ENCODE results near the gene ADAMTS9. TPM values are rescaled to one million over a fixed set of nuclear protein-coding genes. Genes with fewer than 3 reads are reported as not detected.

The ADAMTS9 gene
- total RNA-seq, 1 experiment from 2014 or later, result 0.46 TPM

GRCh38 chr3:64496786-64497490, 190.9 kb downstream of the ADAMTS9 start:
- Histone ChIP-seq H3K14ac (ENCODE audit: insufficient read depth, low read length) (no peak overlapping the region), H3K27me3 (ENCODE audit: insufficient read depth, low read length) (no peaks in the 10 kb centered on the region), H3K56ac (ENCODE audit: insufficient read length, low read depth, low read length) (no peak overlapping the region), H4K20me1 (ENCODE audit: control insufficient read depth, insufficient read depth, insufficient read length) (no peaks in the 10 kb centered on the region), H2AK5ac (ENCODE audit: insufficient read length, low read length) (no peak overlapping the region), H4K91ac (ENCODE audit: insufficient read length, low read depth, low read length) (no peak overlapping the region), H3K27ac (ENCODE audit: insufficient read length, low read depth, low read length) (no peak overlapping the region), H3K4me2 (ENCODE audit: insufficient read depth, insufficient read length, low read length) (no peak overlapping the region), H4K8ac (replicated peaks; ENCODE audit: insufficient read length, low read depth, low read length) (no peak overlapping the region), H2BK20ac (ENCODE audit: low read depth, low read length, poor library complexity, severe bottlenecking) (no peak overlapping the region), H3K9me3 (ENCODE audit: control insufficient read depth, low read depth, low read length) (no peaks in the 10 kb centered on the region), H2BK12ac (ENCODE audit: insufficient read length, low read depth, low read length) (no peak overlapping the region), H2AFZ (ENCODE audit: low read length) (no peak overlapping the region), H4K5ac (ENCODE audit: insufficient read length, low read depth, low read length) (no peak overlapping the region), H3K23ac (ENCODE audit: insufficient read length, low read depth, low read length) (no peak overlapping the region), H3K9ac (ENCODE audit: extremely low read depth, insufficient read length, low read length) (no peak overlapping the region), H2BK120ac (ENCODE audit: low read depth, low read length, poor library complexity, severe bottlenecking) (no peak overlapping the region), H3T11ph (ENCODE audit: low read length) (no peak overlapping the region), H2BK15ac (ENCODE audit: low read depth, low read length) (no peak overlapping the region), H2BK5ac (ENCODE audit: insufficient read length, low read length) (no peak overlapping the region), H3K79me1 (ENCODE audit: insufficient read depth, low read depth, low read length, poor library complexity, severe bottlenecking) (no peaks in the 10 kb centered on the region), H3K4me1 (ENCODE audit: insufficient read depth, low read length) (no peaks in the 10 kb centered on the region), H3K23me2 (ENCODE audit: insufficient read length, low read depth, low read length, poor library complexity, severe bottlenecking) (no peaks in the 10 kb centered on the region), H3K18ac (ENCODE audit: insufficient read length, low read depth, low read length) (no peak overlapping the region), H3K79me2 (ENCODE audit: insufficient read depth, low read length) (no peaks in the 10 kb centered on the region), H3K4ac (ENCODE audit: low read depth, low read length) (no peak overlapping the region)
- H3K27me3 Mint-ChIP-seq (ENCODE audit: low read depth), result peaks cover 2% of the 10 kb centered on the region
- H3K36me3 Mint-ChIP-seq (ENCODE audit: insufficient read depth in 1 of 3, low read depth in 3 of 3), result no peaks in the 10 kb centered on the region
- no peak for DNase-seq
- no CpG with 5 or more reads among the region's 5 CpGs for WGBS (ENCODE audit: extremely low coverage, insufficient read length, low lambda C conversion rate)
- H3K9me3 Mint-ChIP-seq, result no peaks in the 10 kb centered on the region
- no peak overlapping the region for H3K4me3 Mint-ChIP-seq
- peaks cover 17 to 28% of the 10 kb centered on the region in 2 experiments for H3K4me1 Mint-ChIP-seq
- no peak overlapping the region; a peak in 1 of 7 replicates for H3K27ac Mint-ChIP-seq
- no peak for TF ChIP-seq CTCF (conservative IDR thresholded peaks at IDR 0.05)
